Measurements from ENCODE around the gene GPX4. TPM values are rescaled to one million over a fixed set of nuclear protein-coding genes. Genes with fewer than 3 reads are reported as not detected.
"Not testable (repeated sequence)": the region's sequence is repeated elsewhere in the genome, so short reads cannot be mapped to it uniquely, and the experiment has no call there.

Gene GPX4
- total RNA-seq, 1 donor from 2014 or later, result 387 TPM

DNA sequence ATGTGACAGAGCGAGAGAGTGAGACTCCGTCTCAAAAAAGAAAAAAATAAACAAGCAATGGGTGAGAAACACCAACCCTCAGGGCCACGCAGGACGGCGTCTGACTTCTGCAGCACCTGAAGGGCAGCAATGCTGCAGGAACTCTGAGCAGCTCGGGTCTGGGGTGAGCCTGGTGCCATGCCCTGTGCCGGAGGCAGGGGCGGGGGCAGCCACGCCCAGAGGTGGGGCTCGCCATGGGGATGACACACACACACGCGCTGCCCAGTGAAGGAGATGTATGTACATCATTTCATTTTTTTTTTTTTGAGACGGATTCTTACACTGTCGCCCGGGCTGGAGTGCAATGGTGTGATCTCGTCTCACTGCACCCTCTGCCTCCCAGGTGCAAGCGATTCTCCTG is 24.3 kb downstream of the GPX4 start:
- intact Hi-C loops (cut with DNase I), result loop anchor here (10.0 kb wide), 1 partner anchor 47 kb away; the partner anchor contains the start of gene SBNO2
- H3K4me1 ChIP-seq, result peaks cover 35% of the 10 kb centered on the region
- DNase-seq, result no peak

GRCh38 chr19:1129084-1129483 is 25.3 kb downstream of the GPX4 start:
- H3K9me3 ChIP-seq, DNase-seq, ATAC-seq, H3K27ac ChIP-seq, H3K27me3 ChIP-seq, H3K4me3 ChIP-seq: not testable (repeated sequence)
- peaks cover 44% of the 10 kb centered on the region for H3K4me1 ChIP-seq
- intact Hi-C loops (cut with DNase I), result loop anchor here (10.0 kb wide), 1 partner anchor 46 kb away; the partner anchor contains the start of gene SBNO2
- H3K36me3 ChIP-seq, result peaks cover 42% of the 10 kb centered on the region

More for the DNA sequence above, 24.3 kb downstream of the GPX4 start:
- TF ChIP-seq CTCF (IDR thresholded peaks at IDR 0.05), result no peak
- Histone ChIP-seq H3K27me3 (no peaks in the 10 kb centered on the region), H3K4me3 (no peak overlapping the region), H3K27ac (no peak overlapping the region), H3K9me3 (no peaks in the 10 kb centered on the region), H3K36me3 (peaks cover 52% of the 10 kb centered on the region)
- ATAC-seq, result no peak

DNA sequence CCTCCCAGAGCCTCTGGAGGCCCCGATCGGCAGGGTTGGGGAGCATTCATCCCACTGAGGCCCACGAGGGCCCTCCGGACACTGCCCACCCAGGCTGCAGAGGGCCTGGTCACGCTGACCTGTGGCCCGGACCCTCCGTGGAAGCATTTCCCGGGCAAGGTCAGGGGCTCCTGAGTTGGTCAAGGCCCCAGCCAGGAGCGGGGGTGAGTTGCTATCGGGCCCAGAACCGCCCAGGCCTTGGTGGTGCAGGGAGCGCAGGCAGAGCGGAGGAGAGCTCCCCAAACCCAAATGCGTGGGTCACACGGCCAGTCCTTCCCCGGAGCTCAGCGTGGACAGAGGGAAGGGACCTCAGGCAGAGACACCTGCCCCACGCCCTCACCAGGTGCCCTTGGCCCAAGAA is 25.7 kb downstream of the GPX4 start:
- no peaks in the 10 kb centered on the region for H3K9me3 ChIP-seq
- peaks cover 38% of the 10 kb centered on the region for H3K36me3 ChIP-seq
- no peak for ATAC-seq
- no peak for DNase-seq
- H3K4me1 ChIP-seq, result peaks cover 44% of the 10 kb centered on the region
- H3K27me3 ChIP-seq, result no peaks in the 10 kb centered on the region
- no peak overlapping the region for H3K4me3 ChIP-seq
- TF ChIP-seq CTCF (IDR thresholded peaks at IDR 0.05), result no peak
- intact Hi-C loops (cut with DNase I), result loop anchor here (10.0 kb wide), 1 partner anchor 45 kb away; the partner anchor contains the start of gene SBNO2
- no peak overlapping the region for H3K27ac ChIP-seq

- no peaks in the 10 kb centered on the region for H3K27me3 ChIP-seq
- intact Hi-C loops (cut with DNase I), result no loop called here
- ATAC-seq (peak; percentile 0), DNase-seq (no peak)
- TF ChIP-seq CTCF (IDR thresholded peaks at IDR 0.05), result no peak
- H3K27ac ChIP-seq, result peak overlapping the region; percentile 97
- H3K9me3 ChIP-seq, result no peaks in the 10 kb centered on the region
- H3K4me3 ChIP-seq, result peak overlapping the region; percentile 80
- peaks cover 28% of the 10 kb centered on the region for H3K36me3 ChIP-seq
- peaks cover 49% of the 10 kb centered on the region for H3K4me1 ChIP-seq
Measured at GRCh38 chr19:1130771-1131717, 27.2 kb downstream of the GPX4 start.

DNA sequence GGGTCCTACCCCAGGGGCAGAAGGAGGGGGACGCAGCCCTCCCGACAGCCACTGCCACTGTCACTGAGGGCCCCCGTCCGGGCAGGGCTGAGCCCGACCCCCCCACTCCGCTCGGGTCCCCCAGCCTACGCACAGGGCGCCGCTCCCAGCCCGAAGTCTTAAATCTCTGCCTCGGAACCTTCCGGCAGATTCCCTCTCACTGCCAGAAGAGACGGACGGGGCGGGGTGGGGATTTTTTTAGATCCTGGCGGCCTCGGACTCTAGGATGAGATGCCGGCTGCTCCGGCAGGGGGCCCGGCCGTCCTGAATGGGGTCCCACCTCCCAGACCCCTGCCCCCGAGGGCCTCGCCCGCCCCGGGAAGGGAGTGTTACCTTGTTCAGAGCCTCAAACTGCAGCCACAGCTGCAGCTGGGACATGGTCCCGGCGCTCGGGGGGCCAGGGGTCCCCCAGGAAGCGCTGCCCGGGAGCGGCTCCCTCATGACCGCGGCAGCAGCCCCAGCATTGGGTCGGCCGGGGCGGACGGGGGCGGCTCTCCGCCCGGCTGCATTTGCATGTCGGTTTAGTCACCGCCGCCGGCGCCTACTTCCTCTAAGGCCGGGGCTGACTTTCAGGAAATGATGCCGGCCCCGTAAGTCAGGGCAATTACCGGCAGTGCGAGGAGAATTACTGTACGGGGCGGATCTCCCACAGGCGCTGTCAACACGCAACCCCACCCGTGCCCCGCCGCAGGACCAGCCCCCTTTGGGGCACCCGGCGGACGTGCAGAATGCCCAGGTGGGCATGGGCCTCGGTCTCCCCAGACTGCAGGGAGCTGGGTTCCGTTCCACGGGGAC is 28.1 kb downstream of the GPX4 start:
- H3K36me3 ChIP-seq, result peaks cover 21% of the 10 kb centered on the region
- H3K4me1 ChIP-seq, result peaks cover 51% of the 10 kb centered on the region
- ATAC-seq (peak; percentile 82), DNase-seq (peak; percentile 94)
- peak overlapping the region; percentile 80 for H3K4me3 ChIP-seq
- H3K9me3 ChIP-seq, result no peaks in the 10 kb centered on the region
- intact Hi-C loops (cut with DNase I), result no loop called here
- H3K27ac ChIP-seq, result peak overlapping the region; percentile 97
- TF ChIP-seq CTCF (IDR thresholded peaks at IDR 0.05), result no peak
- no peaks in the 10 kb centered on the region for H3K27me3 ChIP-seq

Data from upper lobe of right lung (tissue), 1 donor.